IMR-90 (cell line): Measurements from ENCODE around the gene PRAME. TPM values are rescaled to one million over a fixed set of nuclear protein-coding genes. Genes with fewer than 3 reads are reported as not detected.

Experiments
- ATAC-seq: fragments of 200-7000 bp; cut with Tn5 transposase; 2 replicates; pipeline ENCODE4 v1.9.1; 2020; ENCODE audit warnings: low read depth, mild to moderate bottlenecking, moderate library complexity
- BruUV-seq: library from RNA; stranded (reverse); fragments of 400-500 nt; replicated peaks from 2 replicates; lab custom pipeline; 2021; lab: Mats Ljungman, UMichigan
- CTCF ChIA-PET: fragments of 300-600 bp; formaldehyde crosslinking; extraction: SDS; loops from one replicate; lab custom pipeline; 2021; ENCODE audit warnings: antibody characterized with exemption; lab: Yijun Ruan, JAX
- POLR2A ChIA-PET: fragments of 300-600 bp; sonication (Branson Sonifier 250); formaldehyde crosslinking; loops from one replicate; lab custom pipeline; 2022; ENCODE audit warnings: antibody characterized with exemption; ENCODE audit not compliant: unreplicated experiment; lab: Charles Lee
- DNase-seq: peaks from one replicate; pipeline ENCODE4 v3.0.0; 2013
- H2AFZ ChIP-seq: replicated peaks from 2 replicates; pipeline ENCODE3; 2013; ENCODE audit warnings: low read length, mild to moderate bottlenecking; ENCODE audit not compliant: poor library complexity
- H2AK5ac ChIP-seq: 2 replicates; pipeline ENCODE4 v1.6.1; 2013; ENCODE audit warnings: low read depth, low read length, inconsistent platforms
- H2AK9ac ChIP-seq: replicated peaks from 2 replicates; pipeline ENCODE3; 2013; ENCODE audit warnings: mild to moderate bottlenecking, low read depth, low read length, moderate library complexity; ENCODE audit not compliant: poor library complexity
- H2BK120ac ChIP-seq: 2 replicates; pipeline ENCODE4 v1.6.1; 2013; ENCODE audit warnings: low read depth, low read length, inconsistent platforms
- H2BK15ac ChIP-seq: 3 replicates; pipeline ENCODE4 v1.6.1; 2013; ENCODE audit warnings: low read depth, low read length, inconsistent platforms
- H2BK20ac ChIP-seq: 2 replicates; pipeline ENCODE4 v1.6.1; 2013; ENCODE audit warnings: low read depth, mild to moderate bottlenecking, inconsistent platforms, low read length, moderate library complexity
- H2BK5ac ChIP-seq: 2 replicates; pipeline ENCODE4 v1.6.1; 2013; ENCODE audit warnings: mild to moderate bottlenecking, low read depth, low read length, inconsistent platforms; ENCODE audit not compliant: poor library complexity, severe bottlenecking
- H3K14ac ChIP-seq: replicated peaks from 2 replicates; pipeline ENCODE4 v1.6.1; 2013; ENCODE audit warnings: low read depth, low read length, inconsistent platforms
- H3K18ac ChIP-seq: 2 replicates; pipeline ENCODE4 v1.6.1; 2013; ENCODE audit warnings: low read depth, low read length, control low read depth
- H3K23ac ChIP-seq: 2 replicates; pipeline ENCODE4 v1.6.1; 2013; ENCODE audit warnings: low read depth, low read length, inconsistent platforms
- H3K27ac ChIP-seq: 2 replicates; pipeline ENCODE4 v1.5.1; 2013; ENCODE audit warnings: mild to moderate bottlenecking, control low read depth, low read length; ENCODE audit not compliant: insufficient read depth
- H3K27me3 ChIP-seq: 2 replicates; pipeline ENCODE4 v1.6.1; 2013; ENCODE audit warnings: low read length; ENCODE audit not compliant: control insufficient read depth, insufficient read depth
- H3K36me3 ChIP-seq: 2 replicates; pipeline ENCODE4 v1.6.1; 2013; ENCODE audit warnings: low read length, mixed read lengths; ENCODE audit not compliant: control insufficient read depth, insufficient read depth
- H3K4ac ChIP-seq: 2 replicates; pipeline ENCODE4 v1.6.1; 2013; ENCODE audit warnings: low read depth, low read length, inconsistent platforms
- H3K4me1 ChIP-seq: 2 replicates; pipeline ENCODE4 v1.6.1; 2013; ENCODE audit warnings: low read length, mixed read lengths; ENCODE audit not compliant: control insufficient read depth, insufficient read depth
- H3K4me2 ChIP-seq: 2 replicates; pipeline ENCODE4 v1.6.1; 2013; ENCODE audit warnings: low read depth, mild to moderate bottlenecking, control low read depth, low read length, moderate library complexity
- H3K4me3 ChIP-seq: 2 replicates; pipeline ENCODE4 v1.5.1; 2013; ENCODE audit warnings: low read depth, mild to moderate bottlenecking, control low read depth, low read length, moderate library complexity; ENCODE audit not compliant: insufficient read depth
- H3K56ac ChIP-seq: 2 replicates; pipeline ENCODE4 v1.6.1; 2013; ENCODE audit warnings: low read length, inconsistent platforms; ENCODE audit not compliant: insufficient read depth; ENCODE audit errors: extremely low read depth
- H3K79me1 ChIP-seq, 2 experiments: 2 replicates each; pipeline ENCODE4 v1.6.1; 2013; ENCODE audit warnings: low read length in 2 of 2, inconsistent platforms in 1 of 2, low read depth in 1 of 2
- H3K9ac ChIP-seq: 2 replicates; pipeline ENCODE4 v1.6.1; 2013; ENCODE audit warnings: low read depth, low read length, control low read depth
- H3K9me1 ChIP-seq: 2 replicates; pipeline ENCODE4 v1.6.1; 2013; ENCODE audit warnings: low read length, inconsistent platforms; ENCODE audit not compliant: insufficient read depth
- H3K9me3 ChIP-seq: 2 replicates; pipeline ENCODE4 v1.6.1; 2013; ENCODE audit warnings: low read length; ENCODE audit not compliant: control insufficient read depth, insufficient read depth
- H4K20me1 ChIP-seq: 2 replicates; pipeline ENCODE4 v1.6.1; 2013; ENCODE audit warnings: low read length, inconsistent platforms; ENCODE audit not compliant: insufficient read depth
- H4K5ac ChIP-seq: 2 replicates; pipeline ENCODE4 v1.6.1; 2013; ENCODE audit warnings: mild to moderate bottlenecking, low read depth, low read length, control low read depth
- H4K8ac ChIP-seq, 2 experiments: 2 replicates each; pipeline ENCODE4 v1.6.1; 2013; ENCODE audit warnings: low read depth in 2 of 2, low read length in 2 of 2, control low read depth in 1 of 2, inconsistent platforms in 1 of 2
- H4K91ac ChIP-seq: 2 replicates; pipeline ENCODE4 v1.6.1; 2013; ENCODE audit warnings: low read depth, low read length, inconsistent platforms; ENCODE audit not compliant: insufficient read depth
- BHLHE40 ChIP-seq: fragments of 150-350 bp; IDR thresholded peaks from 2 replicates; pipeline ENCODE4 v1.6.1; 2016; ENCODE audit warnings: mild to moderate bottlenecking, low read depth, low read length
- CEBPB ChIP-seq: IDR thresholded peaks from 2 replicates; pipeline ENCODE4 v1.6.1; 2012; ENCODE audit warnings: low read depth, low read length, improper control_type of control experiment
- CHD1 ChIP-seq: IDR thresholded peaks from 2 replicates; pipeline ENCODE4 v1.6.1; 2012; ENCODE audit warnings: low read depth, low read length, improper control_type of control experiment
- ELK1 ChIP-seq: fragments of 150-350 bp; IDR thresholded peaks from 2 replicates; pipeline ENCODE4 v1.6.1; 2016; ENCODE audit warnings: low read depth, mild to moderate bottlenecking, low read length, moderate library complexity, borderline replicate concordance
- FOS ChIP-seq: fragments of 150-350 bp; IDR thresholded peaks from 2 replicates; pipeline ENCODE4 v1.6.1; 2016; ENCODE audit warnings: low read depth, low read length
- MAFK ChIP-seq: IDR thresholded peaks from 2 replicates; pipeline ENCODE4 v1.6.1; 2012; ENCODE audit warnings: low read depth, low read length, improper control_type of control experiment
- MAZ ChIP-seq: IDR thresholded peaks from 2 replicates; pipeline ENCODE4 v1.6.1; 2012; ENCODE audit warnings: low read depth, mild to moderate bottlenecking, low read length, improper control_type of control experiment, moderate library complexity, borderline replicate concordance
- MXI1 ChIP-seq: IDR thresholded peaks from 2 replicates; pipeline ENCODE4 v1.6.1; 2012; ENCODE audit warnings: low read depth, mild to moderate bottlenecking, low read length, moderate library complexity, borderline replicate concordance
- NFE2L2 ChIP-seq: fragments of 150-350 bp; IDR thresholded peaks from 2 replicates; pipeline ENCODE4 v1.6.1; 2016; ENCODE audit warnings: low read depth, mild to moderate bottlenecking, low read length
- POLR2A ChIP-seq: IDR thresholded peaks from 2 replicates; pipeline ENCODE4 v1.6.1; 2012; ENCODE audit warnings: mild to moderate bottlenecking, low read depth, low read length
- RAD21 ChIP-seq: IDR thresholded peaks from 2 replicates; pipeline ENCODE4 v1.6.1; 2012; ENCODE audit warnings: low read length, improper control_type of control experiment
- RCOR1 ChIP-seq: IDR thresholded peaks from 2 replicates; pipeline ENCODE4 v1.6.1; 2012; ENCODE audit warnings: mild to moderate bottlenecking, low read length, improper control_type of control experiment; ENCODE audit not compliant: insufficient replicate concordance
- RFX5 ChIP-seq: IDR thresholded peaks from 2 replicates; pipeline ENCODE4 v1.8.0; 2012; ENCODE audit warnings: low read depth, mild to moderate bottlenecking, low read length, moderate library complexity
- SMC3 ChIP-seq: fragments of 150-350 bp; IDR thresholded peaks from 2 replicates; pipeline ENCODE4 v1.6.1; 2016; ENCODE audit warnings: low read depth, mild to moderate bottlenecking, antibody characterized with exemption, low read length, moderate library complexity
- USF2 ChIP-seq: fragments of 150-350 bp; IDR thresholded peaks from 2 replicates; pipeline ENCODE4 v1.6.1; 2017; ENCODE audit warnings: mild to moderate bottlenecking, antibody characterized with exemption, low read length, low read depth
- WGBS, 2 experiments: methylation state at CpG; one replicate each; pipeline versions ENCODE4 v1.1.5 to v1.1.7; 2013; ENCODE audit warnings: missing lambda C conversion rate in 2 of 2; ENCODE audit not compliant: insufficient read length in 1 of 2; ENCODE audit errors: extremely low coverage in 2 of 2; 5-methylcytosine and 5-hydroxymethylcytosine counted together
- dilution Hi-C: fragments of 300-500 bp; cut with HindIII; formaldehyde crosslinking; loops from one replicate; pipeline ENCODE4 v1.14.3; 2018; ENCODE audit warnings: low sequenced_read_pairs; ENCODE audit not compliant: unreplicated experiment
- in situ Hi-C: fragments of 300-500 bp; cut with MboI; formaldehyde crosslinking; loops from 3 replicates; pipeline ENCODE4 v1.14.3; 2019; ENCODE audit warnings: low sequenced_read_pairs, inconsistent platforms, mixed read lengths
- intact Hi-C: fragments of 100-400 bp; cut with micrococcal nuclease; formaldehyde crosslinking; loops from 2 replicates; pipeline ENCODE4 v1.10.0; 2022
- polyA plus RNA-seq, 3 experiments: library from polyadenylated mRNA; depleted of rRNA; stranded (reverse); fragments of >200 nt; gene quantifications; 2 replicates each; pipeline ENCODE4 v1.2.3, GENCODE V29; 2012; ENCODE audit warnings: low replicate concordance in 1 of 3
- total RNA-seq: library from RNA; depleted of rRNA; stranded (reverse); fragments of >200 nt; gene quantifications from 2 replicates; pipeline ENCODE4 v1.2.3, GENCODE V29; 2012

The PRAME gene
- total and polyA plus RNA-seq, 2 of the 4 experiments (the other 2 are of a cell fraction): not detected

GRCh38 chr22:22512951-22513350, 46.1 kb downstream of the PRAME start:
- CTCF ChIA-PET: no interaction called here
- dilution Hi-C loops: no loop called here

More at GRCh38 chr22:22512951-22513350, 46.1 kb downstream of the PRAME start:
- intact Hi-C loops: loop anchor here (5.0 kb wide), 1 partner anchor 54 kb away; no protein-coding TSS in a partner anchor
- no peaks in the 10 kb centered on the region for H3K79me1 ChIP-seq
- no peak for DNase-seq
- no peaks in the 10 kb centered on the region for H3K9me3 ChIP-seq
- no peak overlapping the region for H2BK120ac ChIP-seq
- no peak overlapping the region for H4K8ac ChIP-seq
- no peak overlapping the region for H2AK5ac ChIP-seq
- H3K4me1 ChIP-seq: no peaks in the 10 kb centered on the region
- H3K36me3 ChIP-seq: no peaks in the 10 kb centered on the region
- H3K9me1 ChIP-seq: no peaks in the 10 kb centered on the region
- no peak overlapping the region for H3K23ac ChIP-seq
- no peak overlapping the region for H3K4me3 ChIP-seq
- peaks cover 5% of the 10 kb centered on the region for H3K27me3 ChIP-seq
- H2AK9ac ChIP-seq: no peak overlapping the region
- WGBS, 2 experiments: no CpG with 5 or more reads among the region's 5 CpGs
- H2BK5ac ChIP-seq: no peak overlapping the region
- no peak overlapping the region for H2BK15ac ChIP-seq
- H3K14ac ChIP-seq: no peak overlapping the region
- no peak overlapping the region for H3K9ac ChIP-seq
- no peak overlapping the region for H3K4ac ChIP-seq
- no peak overlapping the region for H4K5ac ChIP-seq
- no peaks in the 10 kb centered on the region for H4K20me1 ChIP-seq
- H3K18ac ChIP-seq: no peak overlapping the region
- H2AFZ ChIP-seq: no peak overlapping the region
- H3K27ac ChIP-seq: no peak overlapping the region
- H3K4me2 ChIP-seq: no peak overlapping the region
- H4K91ac ChIP-seq: no peak overlapping the region
- TF ChIP-seq MXI1: no peak
- TF ChIP-seq RCOR1: no peak
- no peak for TF ChIP-seq SMC3
- no peak for TF ChIP-seq POLR2A
- no peak for TF ChIP-seq NFE2L2
- TF ChIP-seq RAD21: no peak
- TF ChIP-seq USF2: no peak
- TF ChIP-seq CHD1: no peak
- TF ChIP-seq RFX5: no peak
- no peak for TF ChIP-seq FOS
- no peak for TF ChIP-seq CEBPB
- TF ChIP-seq BHLHE40: no peak
- TF ChIP-seq MAZ: no peak
- no peak for TF ChIP-seq ELK1
- TF ChIP-seq MAFK: no peak
- POLR2A ChIA-PET: no interaction called here
- no TSS peak for BruUV-seq
- H3K56ac ChIP-seq: no peak overlapping the region
- in situ Hi-C loops: no loop called here
- ATAC-seq: no peak
- no peak overlapping the region for H2BK20ac ChIP-seq
